Naive thymus-derived CD4-positive, alpha-beta T cell (primary cell): ENCODE data around the gene PXDN. TPM values are rescaled to one million over a fixed set of nuclear protein-coding genes. Genes with fewer than 3 reads are reported as not detected.
A peak's percentile ranks its signal among the peaks of the same experiment; 100 is the strongest.

Experiments
- ATAC-seq: fragments of 150-1000 bp; cut with Tn5 transposase; 2 replicates; pipeline ENCODE4 v1.10.0; 2021; ENCODE audit warnings: mild to moderate bottlenecking, moderate library complexity
- CTCF ChIA-PET: fragments of 350-600 bp; sonication (Branson Sonifier 250); formaldehyde crosslinking; loops from one replicate; lab custom pipeline; 2021; ENCODE audit warnings: antibody characterized with exemption; lab: Charles Lee
- POLR2A ChIA-PET: fragments of 350-600 bp; sonication (Branson Sonifier 250); formaldehyde crosslinking; loops from one replicate; lab custom pipeline; 2021; ENCODE audit warnings: antibody characterized with exemption, inconsistent platforms; lab: Charles Lee
- DNase-seq, 9 donors: peaks; one replicate each; pipeline versions ENCODE4 v3.0.0 to v3.0.0-alpha.2; 2020 to 2022; ENCODE audit warnings: mixed read lengths in 1 of 9
- H3K27ac ChIP-seq: one replicate; pipeline ENCODE4 v1.7.0; 2013; ENCODE audit warnings: mild to moderate bottlenecking, low read depth, low read length, moderate library complexity
- H3K27me3 ChIP-seq, 2 donors: one replicate each; pipeline ENCODE4 v1.7.0; 2013; ENCODE audit warnings: low read length in 2 of 2, mild to moderate bottlenecking in 2 of 2, moderate library complexity in 2 of 2; ENCODE audit not compliant: control insufficient read depth in 2 of 2, insufficient read depth in 2 of 2
- H3K36me3 ChIP-seq, 3 experiments: 1 replicate in 2 of 3; 2 replicates in 1 of 3; pipeline ENCODE4 v1.7.0; 2013; ENCODE audit warnings: low read length in 3 of 3, mild to moderate bottlenecking in 3 of 3, moderate library complexity in 1 of 3; ENCODE audit not compliant: insufficient read depth in 3 of 3, control insufficient read depth in 2 of 3
- H3K4me1 ChIP-seq, 2 donors: one replicate each; pipeline ENCODE4 v1.7.0; 2013; ENCODE audit warnings: low read length in 2 of 2, mild to moderate bottlenecking in 2 of 2, moderate library complexity in 1 of 2; ENCODE audit not compliant: control insufficient read depth in 2 of 2, insufficient read depth in 2 of 2
- H3K4me3 ChIP-seq: 2 replicates; pipeline ENCODE4 v1.7.0; 2013; ENCODE audit warnings: mild to moderate bottlenecking, low read length
- H3K9me3 ChIP-seq, 3 experiments: 1 replicate in 2 of 3; 2 replicates in 1 of 3; pipeline ENCODE4 v1.7.0; 2013; ENCODE audit warnings: low read length in 3 of 3; ENCODE audit not compliant: control insufficient read depth in 2 of 3
- H3K27ac Mint-ChIP-seq, 9 donors: one replicate each; pipeline ENCODE4 v1.8.0; 2020 to 2022; ENCODE audit warnings: mixed read lengths in 9 of 9, mild to moderate bottlenecking in 8 of 9, moderate library complexity in 5 of 9, inconsistent platforms in 2 of 9
- H3K27me3 Mint-ChIP-seq, 5 donors: one replicate each; pipeline ENCODE4 v1.8.0; 2021 to 2022; ENCODE audit warnings: mixed read lengths in 5 of 5, mild to moderate bottlenecking in 1 of 5
- H3K36me3 Mint-ChIP-seq, 5 donors: one replicate each; pipeline ENCODE4 v1.8.0; 2020 to 2022; ENCODE audit warnings: mixed read lengths in 5 of 5, mild to moderate bottlenecking in 3 of 5, inconsistent platforms in 1 of 5
- H3K4me1 Mint-ChIP-seq, 7 donors: one replicate each; pipeline ENCODE4 v1.8.0; 2020 to 2022; ENCODE audit warnings: mixed read lengths in 7 of 7, mild to moderate bottlenecking in 3 of 7, inconsistent platforms in 1 of 7
- H3K4me3 Mint-ChIP-seq, 10 donors: one replicate each; pipeline ENCODE4 v1.8.0; 2020 to 2022; ENCODE audit warnings: mild to moderate bottlenecking in 10 of 10, mixed read lengths in 10 of 10, moderate library complexity in 6 of 10, inconsistent platforms in 2 of 10
- H3K9me3 Mint-ChIP-seq, 11 donors: one replicate each; pipeline ENCODE4 v1.8.0; 2020 to 2022; ENCODE audit warnings: mixed read lengths in 11 of 11, mild to moderate bottlenecking in 4 of 11, inconsistent platforms in 1 of 11, moderate library complexity in 1 of 11
- intact Hi-C, 2 donors: fragments of 100-400 bp; cut with micrococcal nuclease; formaldehyde crosslinking; loops; one replicate each; pipeline ENCODE4 v1.15.1; 2023
- polyA plus RNA-seq, 2 donors: library from polyadenylated mRNA; unstranded; fragments of 300-500 nt; fragmentation: Illumina TruSeq; gene quantifications; one replicate each; pipeline ENCODE4 v1.2.3, GENCODE V29; 2021
- total RNA-seq, 6 experiments: library from RNA in 5 of 6; stranded (reverse) in 5 of 6; gene quantifications; 1 replicate in 5 of 6; 2 replicates in 1 of 6; pipeline ENCODE4 v1.2.3 and lab custom pipeline; 2021 to 2026

PXDN gene
- total and polyA plus RNA-seq, 7 experiments from 2014 or later, result 0.47 to 3.1 (median 1.00) TPM; not detected in 3

GRCh38 chr2:1656961-1657841 lies 87.1 kb downstream of the PXDN start:
- Histone ChIP-seq H3K4me3 (no peak overlapping the region), H3K4me1 (no peaks in the 10 kb centered on the region), H3K36me3 (no peaks in the 10 kb centered on the region), H3K9me3 (no peaks in the 10 kb centered on the region), H3K27ac (no peak overlapping the region), H3K27me3 (no peaks in the 10 kb centered on the region)
- Mint-ChIP-seq H3K4me3 (no peak overlapping the region), H3K9me3 (peaks cover 0 to 2% (median 0%) of the 10 kb centered on the region in 11 donors), H3K36me3 (no peaks in the 10 kb centered on the region), H3K27me3 (peaks cover 0 to 35% (median 6%) of the 10 kb centered on the region in 5 donors), H3K4me1 (peaks cover 0 to 2% (median 0%) of the 10 kb centered on the region in 7 donors), H3K27ac (no peak overlapping the region)
- CTCF ChIA-PET, result no interaction called here
- POLR2A ChIA-PET, result no interaction called here
- peak; percentile 2 for ATAC-seq
- intact Hi-C loops, result no loop called here
- no peak for DNase-seq

- H3K4me3 ChIP-seq, result no peak overlapping the region
- DNase-seq, result no peak
- POLR2A ChIA-PET, result no interaction called here
- H3K27me3 ChIP-seq, result no peaks in the 10 kb centered on the region
- ATAC-seq, result peak; percentile 16
- Mint-ChIP-seq H3K36me3 (no peaks in the 10 kb centered on the region), H3K27ac (no peak overlapping the region), H3K4me1 (peaks cover 0 to 2% (median 0%) of the 10 kb centered on the region in 7 donors), H3K4me3 (no peak overlapping the region), H3K27me3 (peaks cover 0 to 29% (median 6%) of the 10 kb centered on the region in 5 donors), H3K9me3 (peaks cover 0 to 2% (median 0%) of the 10 kb centered on the region in 11 donors)
- CTCF ChIA-PET, result no interaction called here
- H3K27ac ChIP-seq, result no peak overlapping the region
- intact Hi-C loops, result no loop called here
- H3K9me3 ChIP-seq, result no peaks in the 10 kb centered on the region
- H3K4me1 ChIP-seq, result no peaks in the 10 kb centered on the region
- H3K36me3 ChIP-seq, result no peaks in the 10 kb centered on the region
These were observed 87.9 kb downstream of the PXDN start for GRCh38 chr2:1656326-1656960.

GRCh38 chr2:1655461-1655860 lies 88.9 kb downstream of the PXDN start:
- ChIA-PET CTCF (no interaction called here), POLR2A (no interaction called here)
- no peaks in the 10 kb centered on the region for H3K27me3 ChIP-seq
- H3K27ac ChIP-seq, result no peak overlapping the region
- Mint-ChIP-seq H3K4me3 (no peak overlapping the region), H3K9me3 (peaks cover 0 to 2% (median 0%) of the 10 kb centered on the region in 11 donors), H3K4me1 (peaks cover 0 to 2% (median 0%) of the 10 kb centered on the region in 7 donors), H3K27me3 (peaks cover 0 to 22% (median 4%) of the 10 kb centered on the region in 5 donors), H3K27ac (no peak overlapping the region), H3K36me3 (no peaks in the 10 kb centered on the region)
- DNase-seq (no peak), ATAC-seq (no peak)
- intact Hi-C loops, result no loop called here
- H3K36me3 ChIP-seq, result no peaks in the 10 kb centered on the region
- no peaks in the 10 kb centered on the region for H3K4me1 ChIP-seq
- no peak overlapping the region for H3K4me3 ChIP-seq
- H3K9me3 ChIP-seq, result no peaks in the 10 kb centered on the region

GRCh38 chr2:1654696-1655374 lies 89.5 kb downstream of the PXDN start:
- no peak overlapping the region for H3K4me3 Mint-ChIP-seq
- intact Hi-C loops, result no loop called here
- Histone ChIP-seq H3K27me3 (no peaks in the 10 kb centered on the region), H3K27ac (no peak overlapping the region), H3K4me1 (no peaks in the 10 kb centered on the region), H3K4me3 (no peak overlapping the region), H3K9me3 (no peaks in the 10 kb centered on the region), H3K36me3 (no peaks in the 10 kb centered on the region)
- CTCF ChIA-PET, result no interaction called here
- no peaks in the 10 kb centered on the region for H3K36me3 Mint-ChIP-seq
- POLR2A ChIA-PET, result no interaction called here
- ATAC-seq (no peak), DNase-seq (no peak)
- H3K4me1 Mint-ChIP-seq, result peaks cover 0 to 2% (median 0%) of the 10 kb centered on the region in 7 donors
- H3K9me3 Mint-ChIP-seq, result peaks cover 0 to 2% (median 0%) of the 10 kb centered on the region in 11 donors
- H3K27ac Mint-ChIP-seq, result no peak overlapping the region
- H3K27me3 Mint-ChIP-seq, result peaks cover 0 to 22% (median 4%) of the 10 kb centered on the region in 5 donors

GRCh38 chr2:1653956-1654695 lies 90.2 kb downstream of the PXDN start:
- peaks cover 0 to 22% (median 4%) of the 10 kb centered on the region in 5 donors for H3K27me3 Mint-ChIP-seq
- peaks cover 0 to 2% (median 0%) of the 10 kb centered on the region in 7 donors for H3K4me1 Mint-ChIP-seq
- H3K36me3 Mint-ChIP-seq, result no peaks in the 10 kb centered on the region
- Histone ChIP-seq H3K4me3 (no peak overlapping the region), H3K27me3 (no peaks in the 10 kb centered on the region), H3K36me3 (no peaks in the 10 kb centered on the region), H3K9me3 (no peaks in the 10 kb centered on the region), H3K4me1 (no peaks in the 10 kb centered on the region), H3K27ac (no peak overlapping the region)
- ChIA-PET POLR2A (no interaction called here), CTCF (no interaction called here)
- intact Hi-C loops, result no loop called here
- no peak overlapping the region for H3K27ac Mint-ChIP-seq
- peaks cover 0 to 3% (median 0%) of the 10 kb centered on the region in 11 donors for H3K9me3 Mint-ChIP-seq
- DNase-seq, result no peak
- no peak for ATAC-seq
- no peak overlapping the region for H3K4me3 Mint-ChIP-seq

GRCh38 chr2:1652034-1652790 lies 92.1 kb downstream of the PXDN start:
- peaks cover 0 to 9% (median 0%) of the 10 kb centered on the region in 5 donors for H3K27me3 Mint-ChIP-seq
- CTCF ChIA-PET, result no interaction called here
- H3K27ac ChIP-seq, result no peak overlapping the region
- no peaks in the 10 kb centered on the region for H3K36me3 ChIP-seq
- no peak overlapping the region for H3K4me3 ChIP-seq
- no peaks in the 10 kb centered on the region for H3K27me3 ChIP-seq
- POLR2A ChIA-PET, result no interaction called here
- ATAC-seq (no peak), DNase-seq (no peak)
- no peaks in the 10 kb centered on the region for H3K4me1 ChIP-seq
- no peaks in the 10 kb centered on the region for H3K4me1 Mint-ChIP-seq
- no peaks in the 10 kb centered on the region for H3K9me3 ChIP-seq
- intact Hi-C loops, result no loop called here
- H3K36me3 Mint-ChIP-seq, result no peaks in the 10 kb centered on the region
- H3K27ac Mint-ChIP-seq, result no peak overlapping the region
- H3K9me3 Mint-ChIP-seq, result peaks cover 0 to 7% (median 0%) of the 10 kb centered on the region in 11 donors
- no peak overlapping the region for H3K4me3 Mint-ChIP-seq
